Trophoblast cell (in vitro differentiated cells and primary cell): ENCODE results near the gene ENPP1.

Experiments used
- DNase-seq, 2 donors: peaks; one replicate each; pipeline ENCODE4 v3.0.0-alpha.2; 2016
- H2AFZ ChIP-seq: 2 replicates; pipeline ENCODE4 v1.6.1; 2013; ENCODE audit warnings: low read length, moderate library complexity, mild to moderate bottlenecking; ENCODE audit not compliant: insufficient read depth, poor library complexity
- H2AK5ac ChIP-seq: 2 replicates; pipeline ENCODE4 v1.6.1; 2013; ENCODE audit warnings: mild to moderate bottlenecking, low read length
- H2BK120ac ChIP-seq: 2 replicates; pipeline ENCODE4 v1.6.1; 2013; ENCODE audit warnings: low read length, mild to moderate bottlenecking, moderate library complexity; ENCODE audit not compliant: insufficient read depth, poor library complexity
- H2BK12ac ChIP-seq: 2 replicates; pipeline ENCODE4 v1.6.1; 2013; ENCODE audit warnings: mild to moderate bottlenecking, low read length, moderate library complexity
- H2BK5ac ChIP-seq: 2 replicates; pipeline ENCODE4 v1.6.1; 2013; ENCODE audit warnings: low read length, low read depth, moderate library complexity, mild to moderate bottlenecking; ENCODE audit not compliant: poor library complexity
- H3K14ac ChIP-seq: 2 replicates; pipeline ENCODE4 v1.6.1; 2013; ENCODE audit warnings: mild to moderate bottlenecking, low read length
- H3K18ac ChIP-seq: 2 replicates; pipeline ENCODE4 v1.6.1; 2013; ENCODE audit warnings: mild to moderate bottlenecking, low read length
- H3K23ac ChIP-seq: 2 replicates; pipeline ENCODE4 v1.6.1; 2013; ENCODE audit warnings: low read length
- H3K27ac ChIP-seq: 2 replicates; pipeline ENCODE4 v1.5.1; 2013; ENCODE audit warnings: low read depth, mild to moderate bottlenecking, inconsistent platforms, low read length, moderate library complexity
- H3K27me3 ChIP-seq: 2 replicates; pipeline ENCODE4 v1.6.1; 2013; ENCODE audit warnings: inconsistent platforms, mild to moderate bottlenecking, low read length, moderate library complexity; ENCODE audit not compliant: insufficient read depth
- H3K36me3 ChIP-seq, 2 experiments: 1 replicate in 1 of 2; 2 replicates in 1 of 2; pipeline ENCODE4 v1.6.1; 2013; ENCODE audit warnings: low read length in 2 of 2, mild to moderate bottlenecking in 2 of 2, moderate library complexity in 1 of 2; ENCODE audit not compliant: insufficient read depth in 2 of 2, control insufficient read depth in 1 of 2
- H3K4ac ChIP-seq: 2 replicates; pipeline ENCODE4 v1.6.1; 2013; ENCODE audit warnings: low read depth, mild to moderate bottlenecking, low read length, moderate library complexity
- H3K4me1 ChIP-seq, 2 experiments: 1 replicate in 1 of 2; 2 replicates in 1 of 2; pipeline ENCODE4 v1.6.1; 2013; ENCODE audit warnings: low read length in 2 of 2, mild to moderate bottlenecking in 2 of 2, moderate library complexity in 1 of 2; ENCODE audit not compliant: insufficient read depth in 2 of 2, control insufficient read depth in 1 of 2
- H3K4me2 ChIP-seq: 2 replicates; pipeline ENCODE4 v1.6.1; 2013; ENCODE audit warnings: inconsistent platforms, mild to moderate bottlenecking, low read length, moderate library complexity
- H3K4me3 ChIP-seq: 2 replicates; pipeline ENCODE4 v1.5.1; 2013; ENCODE audit warnings: mild to moderate bottlenecking, low read depth, low read length, inconsistent platforms
- H3K79me1 ChIP-seq: one replicate; pipeline ENCODE4 v1.6.1; 2013; ENCODE audit warnings: low read length
- H3K79me2 ChIP-seq: 2 replicates; pipeline ENCODE4 v1.6.1; 2013; ENCODE audit warnings: low read length, mild to moderate bottlenecking; ENCODE audit not compliant: control insufficient read depth, insufficient read depth, poor library complexity
- H3K9ac ChIP-seq: 2 replicates; pipeline ENCODE4 v1.6.1; 2013; ENCODE audit warnings: mild to moderate bottlenecking, low read length
- H3K9me3 ChIP-seq: 2 replicates; pipeline ENCODE4 v1.6.1; 2013; ENCODE audit warnings: low read depth, mild to moderate bottlenecking, control low read depth, inconsistent platforms, low read length; ENCODE audit not compliant: insufficient read depth
- H4K12ac ChIP-seq: 2 replicates; pipeline ENCODE4 v1.6.1; 2013; ENCODE audit warnings: low read depth, mild to moderate bottlenecking, low read length, moderate library complexity
- H4K8ac ChIP-seq: 2 replicates; pipeline ENCODE4 v1.6.1; 2013; ENCODE audit warnings: low read depth, mild to moderate bottlenecking, low read length, moderate library complexity
- H4K91ac ChIP-seq: one replicate; pipeline ENCODE4 v1.6.1; 2013; ENCODE audit warnings: low read depth, mild to moderate bottlenecking, low read length, moderate library complexity
- WGBS: extraction: QIAGEN DNeasy Blood & Tissue Kit; methylation state at CpG from one replicate; pipeline ENCODE4 v1.1.7; 2013; ENCODE audit warnings: missing lambda C conversion rate; ENCODE audit not compliant: insufficient read length, insufficient coverage; ENCODE audit errors: extremely low coverage; 5-methylcytosine and 5-hydroxymethylcytosine counted together

Gene ENPP1

DNA sequence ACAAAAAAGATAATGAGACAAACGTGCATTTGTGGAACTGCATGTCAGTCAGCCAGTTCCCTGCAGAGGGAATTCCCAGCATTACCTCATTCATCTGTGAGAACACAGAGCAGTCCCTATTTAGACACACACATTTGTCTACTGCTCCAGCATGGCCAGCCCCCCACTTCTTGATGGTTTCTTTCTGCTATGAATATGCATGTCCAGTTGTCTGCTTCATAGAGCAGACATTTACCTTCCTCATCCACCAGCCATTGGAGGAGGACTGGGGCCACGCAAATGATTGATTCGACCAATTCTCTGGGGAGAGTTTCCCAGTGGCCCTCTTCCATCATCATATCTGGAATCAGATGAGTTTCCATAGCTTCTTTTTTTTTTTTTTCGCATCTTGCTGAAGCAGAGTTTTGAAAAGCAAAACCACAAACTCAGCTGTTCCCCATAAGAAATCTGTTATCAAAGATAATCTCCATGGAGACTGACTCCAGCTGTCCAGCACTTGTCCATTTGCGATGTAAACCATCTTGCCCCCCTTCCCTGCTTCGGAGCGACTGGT lies 11.8 kb downstream of the ENPP1 start:
- H3K9me3 ChIP-seq, result no peaks in the 10 kb centered on the region
- H3K14ac ChIP-seq, result no peak overlapping the region
- no peak overlapping the region for H3K23ac ChIP-seq
- H3K4ac ChIP-seq, result no peak overlapping the region
- H3K4me2 ChIP-seq, result no peak overlapping the region
- H3K79me2 ChIP-seq, result no peaks in the 10 kb centered on the region
- no peak overlapping the region for H2AK5ac ChIP-seq
- H3K18ac ChIP-seq, result no peak overlapping the region
- no peak overlapping the region for H2BK5ac ChIP-seq
- H4K91ac ChIP-seq, result no peak overlapping the region
- H3K4me3 ChIP-seq, result no peak overlapping the region
- H3K27ac ChIP-seq, result no peak overlapping the region
- peaks cover 5 to 7% of the 10 kb centered on the region in 2 experiments for H3K4me1 ChIP-seq
- no peak overlapping the region for H2AFZ ChIP-seq
- H3K27me3 ChIP-seq, result no peaks in the 10 kb centered on the region
- DNase-seq, result peak; percentile 11 to 55
- peaks cover 2% of the 10 kb centered on the region for H3K79me1 ChIP-seq
- WGBS, result no CpG with 5 or more reads among the region's 7 CpGs
- H4K8ac ChIP-seq, result no peak overlapping the region
- H2BK12ac ChIP-seq, result no peak overlapping the region
- no peak overlapping the region for H3K9ac ChIP-seq
- no peaks in the 10 kb centered on the region for H3K36me3 ChIP-seq
- H2BK120ac ChIP-seq, result no peak overlapping the region
- H4K12ac ChIP-seq, result no peak overlapping the region

DNA sequence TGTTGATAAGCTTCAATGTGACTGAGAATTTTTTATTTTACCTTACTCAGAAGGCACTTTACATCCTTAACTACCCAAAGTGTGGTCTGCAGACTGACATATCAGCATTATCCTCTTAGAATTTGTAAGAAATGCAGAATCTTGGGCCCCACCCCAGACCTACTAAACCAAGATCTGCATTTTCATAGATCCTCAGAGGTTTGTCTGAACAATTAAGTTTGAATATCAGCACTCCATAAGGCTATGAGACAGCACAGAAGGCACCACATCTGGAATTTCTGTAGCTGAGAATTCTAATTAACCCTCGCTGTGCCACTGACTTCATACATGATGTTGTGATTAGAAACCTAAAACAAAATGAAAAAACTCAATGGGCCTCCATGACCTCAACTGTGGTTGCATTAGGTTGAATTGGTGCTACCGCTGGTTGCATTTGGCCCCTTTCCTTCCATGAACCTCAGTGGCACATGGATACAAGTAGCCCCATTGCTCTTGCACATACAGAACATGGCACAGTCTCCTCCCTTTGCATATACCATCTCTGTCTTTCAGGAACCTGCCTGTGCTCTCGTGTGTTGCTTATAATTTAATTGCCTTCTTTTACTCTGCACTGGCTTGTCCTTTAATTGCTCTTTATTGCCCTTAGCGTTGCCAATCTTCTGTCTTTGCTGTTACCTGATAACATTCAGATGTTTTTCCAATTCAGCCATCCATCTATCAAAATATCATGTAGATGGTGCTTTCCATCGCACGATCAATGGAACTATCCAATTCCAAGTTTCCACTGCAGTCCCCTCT lies 13.4 kb downstream of the ENPP1 start:
- Histone ChIP-seq H3K9ac (no peak overlapping the region), H3K79me2 (no peaks in the 10 kb centered on the region), H4K91ac (no peak overlapping the region), H2BK5ac (no peak overlapping the region), H3K14ac (no peak overlapping the region), H3K4me3 (no peak overlapping the region), H3K27ac (no peak overlapping the region), H3K79me1 (peaks cover 2% of the 10 kb centered on the region), H3K9me3 (no peaks in the 10 kb centered on the region), H4K8ac (no peak overlapping the region), H3K4me2 (no peak overlapping the region), H2BK120ac (no peak overlapping the region), H3K27me3 (no peaks in the 10 kb centered on the region), H3K18ac (no peak overlapping the region), H3K4ac (no peak overlapping the region), H4K12ac (no peak overlapping the region), H3K4me1 (peaks cover 5 to 7% of the 10 kb centered on the region in 2 experiments), H2BK12ac (no peak overlapping the region), H2AK5ac (no peak overlapping the region), H2AFZ (no peak overlapping the region), H3K23ac (no peak overlapping the region), H3K36me3 (no peaks in the 10 kb centered on the region)
- WGBS, result no CpG with 5 or more reads among the region's 6 CpGs
- DNase-seq, result no peak

DNA sequence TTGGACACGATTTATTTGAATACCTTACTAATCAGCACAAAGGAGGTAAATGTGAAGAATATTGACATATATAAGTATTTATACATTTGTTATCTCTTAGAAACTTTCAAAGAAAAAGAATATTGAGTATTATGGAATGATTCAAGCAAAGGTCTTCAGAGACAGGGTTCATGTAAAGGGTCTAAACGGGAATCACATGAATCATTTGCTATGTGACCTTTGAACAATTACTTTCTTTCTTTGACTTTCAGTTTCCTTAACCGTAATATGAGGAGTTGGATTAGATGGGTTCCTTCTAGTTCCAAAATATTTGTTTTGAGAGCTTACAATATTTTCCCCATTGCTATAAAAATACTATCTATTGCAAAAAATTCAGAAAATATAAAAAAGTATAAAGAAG lies 14.3 kb downstream of the ENPP1 start:
- Histone ChIP-seq H3K4me2 (no peak overlapping the region), H2AFZ (no peak overlapping the region), H3K4ac (no peak overlapping the region), H3K23ac (no peak overlapping the region), H3K4me1 (peaks cover 5 to 7% of the 10 kb centered on the region in 2 experiments), H2AK5ac (no peak overlapping the region), H3K79me1 (peaks cover 2% of the 10 kb centered on the region), H3K36me3 (peaks cover 0 to 2% of the 10 kb centered on the region in 2 experiments), H2BK12ac (no peak overlapping the region), H4K8ac (no peak overlapping the region), H3K18ac (no peak overlapping the region), H4K91ac (no peak overlapping the region), H3K27me3 (no peaks in the 10 kb centered on the region), H3K79me2 (no peaks in the 10 kb centered on the region), H3K9ac (no peak overlapping the region), H3K14ac (no peak overlapping the region), H2BK120ac (no peak overlapping the region), H4K12ac (no peak overlapping the region), H3K4me3 (no peak overlapping the region), H2BK5ac (no peak overlapping the region), H3K27ac (no peak overlapping the region), H3K9me3 (no peaks in the 10 kb centered on the region)
- no CpG with 5 or more reads among the region's 3 CpGs for WGBS
- no peak for DNase-seq

DNA sequence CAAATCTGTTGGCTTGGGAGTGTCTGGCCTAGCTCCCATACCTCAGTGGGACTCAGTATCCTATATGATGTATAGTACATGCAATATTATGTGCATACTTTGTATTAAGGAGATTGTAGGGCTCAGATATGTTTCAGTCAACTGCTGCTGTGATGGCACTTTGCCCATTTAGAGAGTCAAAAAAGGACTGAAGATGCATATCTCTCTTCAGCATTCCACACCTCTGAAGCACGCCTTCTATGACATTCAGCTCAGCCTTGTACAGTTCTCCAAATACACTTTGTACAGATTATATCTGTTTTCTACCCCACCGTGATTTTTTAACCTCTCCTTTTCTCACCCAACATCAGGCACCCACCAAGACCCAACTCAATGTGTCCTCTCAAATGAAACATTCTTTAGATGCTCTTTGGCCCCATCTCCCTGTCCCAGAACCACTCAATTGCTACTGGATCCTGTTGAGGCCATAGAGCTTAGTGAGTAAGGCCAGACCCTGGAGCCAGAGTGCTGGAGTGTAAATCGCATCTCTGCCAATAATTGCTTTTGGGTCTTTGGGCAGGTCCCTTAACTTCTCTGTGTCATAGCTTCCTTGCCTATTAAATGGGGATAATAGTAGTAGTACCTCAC lies 15.6 kb downstream of the ENPP1 start:
- H4K12ac ChIP-seq, result no peak overlapping the region
- no peak overlapping the region for H2AK5ac ChIP-seq
- no peak overlapping the region for H3K18ac ChIP-seq
- H3K9ac ChIP-seq, result no peak overlapping the region
- no CpG with 5 or more reads among the region's 3 CpGs for WGBS
- H4K8ac ChIP-seq, result no peak overlapping the region
- no peak overlapping the region for H3K27ac ChIP-seq
- no peak overlapping the region for H3K23ac ChIP-seq
- no peak overlapping the region for H2BK5ac ChIP-seq
- no peaks in the 10 kb centered on the region for H3K27me3 ChIP-seq
- H2BK12ac ChIP-seq, result no peak overlapping the region
- H3K36me3 ChIP-seq, result peaks cover 0 to 2% of the 10 kb centered on the region in 2 experiments
- no peaks in the 10 kb centered on the region for H3K79me2 ChIP-seq
- no peak overlapping the region for H3K4ac ChIP-seq
- no peak overlapping the region for H4K91ac ChIP-seq
- H3K79me1 ChIP-seq, result peaks cover 2% of the 10 kb centered on the region
- H3K4me3 ChIP-seq, result no peak overlapping the region
- DNase-seq, result peak; percentile 10 to 70
- no peak overlapping the region for H3K4me2 ChIP-seq
- H2AFZ ChIP-seq, result no peak overlapping the region
- H3K14ac ChIP-seq, result no peak overlapping the region
- H3K9me3 ChIP-seq, result no peaks in the 10 kb centered on the region
- H2BK120ac ChIP-seq, result no peak overlapping the region
- H3K4me1 ChIP-seq, result peaks cover 10 to 15% of the 10 kb centered on the region in 2 experiments
